K562 (cell line): ENCODE measurements around the gene SYNGR1.

Experiments used
- CBX2 ChIP-seq: fragments of 200-600 bp; sonication (generic); IDR thresholded peaks from one replicate; pipeline ENCODE4 v1.6.1; 2012; ENCODE audit warnings: mild to moderate bottlenecking, low read length, inconsistent platforms; ENCODE audit not compliant: insufficient read depth, poor library complexity, severe bottlenecking
- CHD4 ChIP-seq: fragments of 200-600 bp; sonication (generic); IDR thresholded peaks from 3 replicates; pipeline ENCODE4 v1.6.1; 2012; ENCODE audit warnings: low read depth, mild to moderate bottlenecking, mixed read lengths, low read length, inconsistent platforms; ENCODE audit not compliant: insufficient read depth, insufficient replicate concordance, poor library complexity, severe bottlenecking
- ELF4 ChIP-seq: fragments of 450-650 bp; formaldehyde crosslinking; IDR thresholded peaks from 2 replicates; pipeline ENCODE4 v1.4.0; 2022; ENCODE audit warnings: missing genetic modification characterization
- NBN ChIP-seq: fragments of 450-650 bp; IDR thresholded peaks from 2 replicates; pipeline ENCODE4 v1.6.1; 2016; ENCODE audit warnings: low read depth, mild to moderate bottlenecking
- SAP30 ChIP-seq: fragments of 200-600 bp; sonication (generic); IDR thresholded peaks from 2 replicates; pipeline ENCODE4 v1.6.1; 2012; ENCODE audit warnings: borderline replicate concordance, low read depth, mild to moderate bottlenecking, moderate library complexity, low read length, control low read depth, inconsistent platforms; ENCODE audit not compliant: insufficient read depth, poor library complexity, severe bottlenecking
- TF ChIP-seq, protein P1 (sequence below), 3 experiments: IDR thresholded peaks in 2 of 3; conservative IDR thresholded peaks in 1 of 3; 2 replicates each; pipeline ENCODE4 v1.5.1; 2011 to 2012; ENCODE audit warnings: low read length in 3 of 3, mild to moderate bottlenecking in 3 of 3, control low read depth in 2 of 3, improper control_type of control experiment in 1 of 3, inconsistent platforms in 1 of 3, low read depth in 1 of 3, mixed read lengths in 1 of 3, moderate library complexity in 1 of 3; ENCODE audit not compliant: insufficient read depth in 2 of 3

DNA sequence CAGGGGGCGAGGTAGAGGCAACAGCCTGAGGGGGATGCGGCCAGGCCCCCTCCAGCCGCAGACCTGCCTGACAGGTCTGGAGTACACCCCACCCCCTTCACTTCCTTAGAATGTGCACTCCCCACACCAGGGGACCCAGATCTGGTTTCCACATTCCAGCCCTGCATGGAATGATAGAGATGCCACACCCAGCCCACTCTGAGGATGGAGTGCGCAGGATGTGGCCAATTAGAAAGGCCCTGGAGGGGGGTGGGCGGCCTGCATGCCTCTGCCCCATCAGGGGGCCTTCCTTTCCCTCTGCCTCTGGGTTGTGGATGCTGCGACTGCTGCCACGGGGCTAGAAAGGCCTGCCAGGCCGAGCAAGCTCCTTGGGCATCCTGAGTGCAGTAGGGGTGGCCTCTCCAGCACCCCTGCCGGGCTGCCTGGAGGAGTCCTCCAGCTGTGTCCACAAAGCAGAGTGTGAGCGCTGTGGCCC, 78.8 kb downstream of the SYNGR1 start:
- TF ChIP-seq, protein P1, sequence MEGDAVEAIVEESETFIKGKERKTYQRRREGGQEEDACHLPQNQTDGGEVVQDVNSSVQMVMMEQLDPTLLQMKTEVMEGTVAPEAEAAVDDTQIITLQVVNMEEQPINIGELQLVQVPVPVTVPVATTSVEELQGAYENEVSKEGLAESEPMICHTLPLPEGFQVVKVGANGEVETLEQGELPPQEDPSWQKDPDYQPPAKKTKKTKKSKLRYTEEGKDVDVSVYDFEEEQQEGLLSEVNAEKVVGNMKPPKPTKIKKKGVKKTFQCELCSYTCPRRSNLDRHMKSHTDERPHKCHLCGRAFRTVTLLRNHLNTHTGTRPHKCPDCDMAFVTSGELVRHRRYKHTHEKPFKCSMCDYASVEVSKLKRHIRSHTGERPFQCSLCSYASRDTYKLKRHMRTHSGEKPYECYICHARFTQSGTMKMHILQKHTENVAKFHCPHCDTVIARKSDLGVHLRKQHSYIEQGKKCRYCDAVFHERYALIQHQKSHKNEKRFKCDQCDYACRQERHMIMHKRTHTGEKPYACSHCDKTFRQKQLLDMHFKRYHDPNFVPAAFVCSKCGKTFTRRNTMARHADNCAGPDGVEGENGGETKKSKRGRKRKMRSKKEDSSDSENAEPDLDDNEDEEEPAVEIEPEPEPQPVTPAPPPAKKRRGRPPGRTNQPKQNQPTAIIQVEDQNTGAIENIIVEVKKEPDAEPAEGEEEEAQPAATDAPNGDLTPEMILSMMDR (IDR thresholded peaks at IDR 0.05 in 2 of 3, conservative IDR thresholded peaks at IDR 0.05 in 1 of 3; ENCODE audit: insufficient read depth in 2 of 3, low read depth in 1 of 3, low read length in 3 of 3) = no peak
- TF ChIP-seq NBN = no peak
- TF ChIP-seq CHD4 = no peak
- TF ChIP-seq CBX2 = no peak
- TF ChIP-seq ELF4 (CRISPR knock-in tag) = no peak
- TF ChIP-seq SAP30 = no peak
